ENCODE data around the gene TSPEAR. TPM values are rescaled to one million over a fixed set of nuclear protein-coding genes. Genes with fewer than 3 reads are reported as not detected.

Gene TSPEAR
- total RNA-seq, 2 experiments from 2014 or later, result not detected

- ATAC-seq (no peak), DNase-seq (no peak)
- H3K36me3 Mint-ChIP-seq, result no peaks in the 10 kb centered on the region
- no peaks in the 10 kb centered on the region for H3K4me1 Mint-ChIP-seq
- H3K27ac Mint-ChIP-seq, result no peak overlapping the region
- no peaks in the 10 kb centered on the region for H3K9me3 Mint-ChIP-seq (ENCODE audit: low read depth)
- H3K27me3 Mint-ChIP-seq, result no peaks in the 10 kb centered on the region
- no peak overlapping the region for H3K4me3 Mint-ChIP-seq
- CTCF ChIA-PET, result no interaction called here
Measured at GRCh38 chr21:44521928-44522752, 189.2 kb downstream of the TSPEAR start.

- Mint-ChIP-seq H3K4me1 (no peaks in the 10 kb centered on the region), H3K4me3 (no peak overlapping the region), H3K36me3 (no peaks in the 10 kb centered on the region), H3K27me3 (no peaks in the 10 kb centered on the region), H3K9me3 (ENCODE audit: low read depth) (no peaks in the 10 kb centered on the region), H3K27ac (no peak overlapping the region)
- CTCF ChIA-PET, result no interaction called here
- ATAC-seq (no peak), DNase-seq (no peak)
Measured at GRCh38 chr21:44521301-44521927, 190.0 kb downstream of the TSPEAR start.

- no peaks in the 10 kb centered on the region for H3K36me3 Mint-ChIP-seq
- H3K4me1 Mint-ChIP-seq, result no peaks in the 10 kb centered on the region
- no peak for ATAC-seq
- H3K27ac Mint-ChIP-seq, result no peak overlapping the region
- H3K4me3 Mint-ChIP-seq, result no peak overlapping the region
- no peaks in the 10 kb centered on the region for H3K27me3 Mint-ChIP-seq
- CTCF ChIA-PET, result no interaction called here
- DNase-seq, result no peak
- no peaks in the 10 kb centered on the region for H3K9me3 Mint-ChIP-seq (ENCODE audit: low read depth)
Measured at GRCh38 chr21:44520326-44521300, 190.8 kb downstream of the TSPEAR start.

GRCh38 chr21:44519346-44520325 is 191.7 kb downstream of the TSPEAR start:
- no peak overlapping the region for H3K27ac Mint-ChIP-seq
- no peaks in the 10 kb centered on the region for H3K9me3 Mint-ChIP-seq (ENCODE audit: low read depth)
- CTCF ChIA-PET, result interaction anchor here (1.1 kb wide), 1 partner anchor 9 kb away, joined by 3 read pairs; no protein-coding TSS in a partner anchor
- H3K4me3 Mint-ChIP-seq, result no peak overlapping the region
- no peaks in the 10 kb centered on the region for H3K4me1 Mint-ChIP-seq
- ATAC-seq (no peak), DNase-seq (no peak)
- no peaks in the 10 kb centered on the region for H3K36me3 Mint-ChIP-seq
- no peaks in the 10 kb centered on the region for H3K27me3 Mint-ChIP-seq

GRCh38 chr21:44518686-44519085 is 192.7 kb downstream of the TSPEAR start:
- DNase-seq (no peak), ATAC-seq (no peak)
- no peaks in the 10 kb centered on the region for H3K36me3 Mint-ChIP-seq
- H3K4me1 Mint-ChIP-seq, result no peaks in the 10 kb centered on the region
- no peaks in the 10 kb centered on the region for H3K27me3 Mint-ChIP-seq
- CTCF ChIA-PET, result interaction anchor here (1.1 kb wide), 1 partner anchor 8 kb away, joined by 3 read pairs; no protein-coding TSS in a partner anchor
- no peak overlapping the region for H3K27ac Mint-ChIP-seq
- H3K4me3 Mint-ChIP-seq, result no peak overlapping the region
- H3K9me3 Mint-ChIP-seq (ENCODE audit: low read depth), result no peaks in the 10 kb centered on the region

GRCh38 chr21:44517175-44517899 is 194.0 kb downstream of the TSPEAR start:
- Mint-ChIP-seq H3K9me3 (ENCODE audit: low read depth) (no peaks in the 10 kb centered on the region), H3K27ac (no peak overlapping the region), H3K36me3 (no peaks in the 10 kb centered on the region), H3K4me3 (no peak overlapping the region), H3K27me3 (no peaks in the 10 kb centered on the region), H3K4me1 (no peaks in the 10 kb centered on the region)
- no peak for DNase-seq
- CTCF ChIA-PET, result interaction anchor here (0.8 kb wide), 1 partner anchor 227 kb away, joined by 3 read pairs; no protein-coding TSS in a partner anchor
- peak; percentile 45 for ATAC-seq

GRCh38 chr21:44516828-44517174 is 194.6 kb downstream of the TSPEAR start:
- CTCF ChIA-PET, result no interaction called here
- no peaks in the 10 kb centered on the region for H3K9me3 Mint-ChIP-seq (ENCODE audit: low read depth)
- DNase-seq (no peak), ATAC-seq (no peak)
- H3K4me1 Mint-ChIP-seq, result no peaks in the 10 kb centered on the region
- no peaks in the 10 kb centered on the region for H3K36me3 Mint-ChIP-seq
- no peak overlapping the region for H3K27ac Mint-ChIP-seq
- no peak overlapping the region for H3K4me3 Mint-ChIP-seq
- no peaks in the 10 kb centered on the region for H3K27me3 Mint-ChIP-seq

GRCh38 chr21:44516342-44516741 is 195.0 kb downstream of the TSPEAR start:
- Mint-ChIP-seq H3K27me3 (no peaks in the 10 kb centered on the region), H3K9me3 (ENCODE audit: low read depth) (no peaks in the 10 kb centered on the region), H3K4me3 (no peak overlapping the region), H3K36me3 (no peaks in the 10 kb centered on the region), H3K4me1 (no peaks in the 10 kb centered on the region), H3K27ac (no peak overlapping the region)
- DNase-seq (no peak), ATAC-seq (no peak)
- CTCF ChIA-PET, result no interaction called here

- no peaks in the 10 kb centered on the region for H3K27me3 Mint-ChIP-seq
- CTCF ChIA-PET, result interaction anchor here (1.4 to 8.3 kb wide), 2 partner anchors 227 to 278 kb away, joined by 3 to 99 read pairs; no protein-coding TSS in a partner anchor
- peaks cover under 1% of the 10 kb centered on the region for H3K4me1 Mint-ChIP-seq
- H3K9me3 Mint-ChIP-seq (ENCODE audit: low read depth), result no peaks in the 10 kb centered on the region
- ATAC-seq, result no peak
- no peaks in the 10 kb centered on the region for H3K36me3 Mint-ChIP-seq
- no peak for DNase-seq
- no peak overlapping the region for H3K27ac Mint-ChIP-seq
- H3K4me3 Mint-ChIP-seq, result no peak overlapping the region
Measured at GRCh38 chr21:44515359-44516165, 195.8 kb downstream of the TSPEAR start.

GRCh38 chr21:44514746-44515358 is 196.5 kb downstream of the TSPEAR start:
- H3K27me3 Mint-ChIP-seq, result no peaks in the 10 kb centered on the region
- H3K27ac Mint-ChIP-seq, result no peak overlapping the region
- CTCF ChIA-PET, result interaction anchor here (1.4 to 8.3 kb wide), 2 partner anchors 228 to 279 kb away, joined by 3 to 99 read pairs; no protein-coding TSS in a partner anchor
- no peaks in the 10 kb centered on the region for H3K36me3 Mint-ChIP-seq
- peaks cover 2% of the 10 kb centered on the region for H3K4me1 Mint-ChIP-seq
- H3K9me3 Mint-ChIP-seq (ENCODE audit: low read depth), result no peaks in the 10 kb centered on the region
- no peak overlapping the region for H3K4me3 Mint-ChIP-seq
- ATAC-seq (no peak), DNase-seq (no peak)

GRCh38 chr21:44514218-44514520 is 197.2 kb downstream of the TSPEAR start:
- H3K27ac Mint-ChIP-seq, result no peak overlapping the region
- CTCF ChIA-PET, result interaction anchor here (1.4 to 8.3 kb wide), 2 partner anchors 228 to 280 kb away, joined by 3 to 99 read pairs; no protein-coding TSS in a partner anchor
- no peak for DNase-seq

More at GRCh38 chr21:44514218-44514520, 197.2 kb downstream of the TSPEAR start:
- Mint-ChIP-seq H3K27me3 (no peaks in the 10 kb centered on the region), H3K4me3 (no peak overlapping the region), H3K9me3 (ENCODE audit: low read depth) (no peaks in the 10 kb centered on the region), H3K36me3 (no peaks in the 10 kb centered on the region), H3K4me1 (peaks cover 2% of the 10 kb centered on the region)
- ATAC-seq, result no peak

All from activated CD8-positive, alpha-beta memory T cell treated with anti-CD3 and anti-CD28 coated beads, Interleukin-2, amount 10 ng/mL, durations not matched to agents 7 days and 5 days (primary cell).